Tibial nerve (tissue), 3 donors: ENCODE measurements around the gene GCK.

Experiments used
- CTCF ChIP-seq, 5 experiments: fragments of 200-600 bp in 3 of 5; fragments of 450-650 bp in 2 of 5; sonication (generic) in 3 of 5; IDR thresholded peaks; one replicate each; pipeline ENCODE4 v1.5.1; 2016 to 2019; ENCODE audit warnings: antibody characterized with exemption in 5 of 5, mild to moderate bottlenecking in 3 of 5, moderate library complexity in 2 of 5
- POLR2A ChIP-seq, 2 donors: fragments of 450-650 bp; IDR thresholded peaks; one replicate each; pipeline ENCODE4 v1.6.1; 2017; ENCODE audit warnings: antibody characterized with exemption in 2 of 2, mild to moderate bottlenecking in 2 of 2, moderate library complexity in 2 of 2

DNA sequence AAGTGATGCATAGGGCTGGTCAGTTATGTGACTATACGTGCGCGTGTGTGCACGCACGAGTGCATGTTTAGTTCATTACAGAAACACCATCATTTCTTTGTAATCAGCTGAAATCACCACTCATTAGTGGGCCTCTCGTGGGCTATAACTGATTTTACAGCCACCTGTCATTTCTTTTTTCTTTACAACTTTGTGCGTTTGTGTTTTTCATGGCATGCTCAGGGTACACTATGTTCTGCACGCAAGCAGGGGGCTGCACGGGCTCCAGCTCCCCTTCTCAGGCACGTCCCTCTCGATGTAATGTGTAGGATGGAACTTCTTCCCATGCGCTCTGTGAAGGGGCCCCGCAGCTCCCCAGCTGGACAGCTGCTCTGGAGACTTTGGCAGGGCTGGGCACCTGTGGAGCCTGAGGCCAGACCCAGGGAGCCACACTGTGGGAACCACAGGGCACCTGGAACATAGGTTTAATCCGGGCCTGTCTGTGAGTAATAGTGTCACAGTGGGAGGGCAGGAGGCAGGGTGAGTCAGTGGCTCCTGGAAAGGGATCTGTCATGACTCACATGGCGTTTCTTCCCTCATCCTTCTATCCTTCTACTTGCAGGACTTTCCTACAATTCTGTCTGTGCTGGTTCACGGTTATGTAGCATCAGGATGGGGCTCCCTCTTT lies 4.9 kb downstream of the GCK start:
- TF ChIP-seq POLR2A (IDR thresholded peaks at IDR 0.05) (no peak), CTCF (IDR thresholded peaks at IDR 0.05) (no peak)
